Midbrain (tissue), 1 donor: ENCODE data around the gene RPL3.

ENCODE experiments used
- DNase-seq: peaks from one replicate; lab custom pipeline; 2025; lab: John Stamatoyannopoulos, UW

RPL3 gene

DNA sequence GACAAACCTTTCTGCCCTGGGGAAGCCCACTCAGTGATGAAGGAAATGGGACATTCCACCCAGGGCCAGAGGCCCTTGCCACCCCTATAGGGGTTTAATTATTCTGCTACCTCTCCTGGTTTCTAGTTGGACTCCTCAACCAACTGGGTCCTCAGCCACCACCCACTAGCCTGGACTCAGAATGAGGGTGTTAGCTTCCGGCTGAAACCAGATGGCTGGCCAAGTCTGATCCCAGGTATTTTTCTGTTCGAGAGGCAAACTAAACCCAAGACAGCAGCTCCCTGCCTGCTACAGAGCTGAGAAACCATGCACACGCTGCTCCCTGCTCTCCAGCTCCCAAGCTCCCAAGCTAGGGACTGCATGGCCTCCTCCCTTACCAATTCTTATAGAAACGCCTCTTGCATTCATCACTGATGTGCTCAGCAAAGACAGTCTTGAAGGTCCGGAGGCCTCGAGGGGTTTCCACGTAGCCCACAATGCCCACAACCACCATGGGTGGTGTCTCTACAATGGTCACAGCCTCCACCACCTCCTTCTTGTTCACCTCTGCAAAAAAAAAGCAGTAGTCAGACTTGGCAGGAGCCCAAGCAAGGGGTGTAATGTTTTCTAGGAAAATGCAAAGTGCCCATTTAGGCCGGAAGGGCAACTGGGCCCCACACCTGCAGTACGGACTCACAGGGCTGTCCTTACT lies 2.2 kb downstream of the RPL3 start:
- DNase-seq = no peak

DNA sequence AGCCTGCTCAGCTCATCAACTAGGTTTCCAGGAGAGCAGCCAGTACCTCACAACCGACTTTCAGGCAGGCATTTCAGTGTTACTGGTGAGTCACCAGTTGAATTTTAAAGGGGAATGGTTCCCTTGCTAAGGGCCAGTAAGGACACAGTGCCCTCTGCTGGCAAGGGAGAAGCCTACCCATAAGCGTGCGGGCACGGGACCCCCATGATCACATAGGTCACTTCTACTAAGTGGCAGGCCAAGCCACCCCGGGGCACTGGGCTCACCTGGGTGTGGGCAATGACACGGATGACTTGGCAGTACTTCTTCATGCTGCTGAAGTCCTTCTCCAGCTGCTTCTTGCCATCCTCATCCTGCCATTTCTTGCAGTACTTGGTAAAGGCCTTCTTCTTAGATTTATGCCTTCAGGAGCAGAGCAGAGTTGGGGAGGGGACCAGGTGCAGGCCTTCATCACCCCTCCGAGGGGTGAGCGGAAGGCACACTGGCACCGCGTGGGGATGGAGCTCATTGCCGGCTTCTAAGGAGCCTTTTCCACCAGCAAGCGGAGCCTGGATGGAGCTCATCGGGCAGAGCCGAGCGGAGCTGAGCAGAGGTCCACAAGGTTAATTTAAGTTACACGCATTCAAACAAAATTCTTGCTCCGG lies 2.9 kb downstream of the RPL3 start:
- DNase-seq = peak; percentile 78

DNA sequence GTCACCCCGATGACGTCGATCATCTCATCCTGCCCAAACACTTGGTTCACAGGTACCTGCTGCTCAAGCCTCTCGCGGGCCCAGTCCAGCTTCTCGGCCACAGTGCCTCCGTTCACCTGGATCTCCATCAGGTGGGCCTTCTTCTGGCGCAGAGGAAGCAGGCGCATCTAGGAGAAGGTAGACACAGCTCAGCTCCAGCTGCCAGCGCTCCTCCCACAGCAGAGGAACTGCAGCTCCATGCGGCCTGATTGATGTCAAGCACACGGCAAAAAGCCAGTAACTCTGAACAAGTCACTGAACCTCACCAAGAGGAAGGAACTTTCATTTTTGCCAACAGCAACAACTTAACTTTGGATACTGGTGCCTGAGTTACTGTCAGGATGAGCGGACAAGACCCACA lies 4.0 kb downstream of the RPL3 start:
- DNase-seq = no peak

- no peak for DNase-seq
Observed at GRCh38 chr22:39314251-39314971, 5.0 kb downstream of the RPL3 start.

- no peak for DNase-seq
Observed at GRCh38 chr22:39313258-39314001, 6.0 kb downstream of the RPL3 start.

DNA sequence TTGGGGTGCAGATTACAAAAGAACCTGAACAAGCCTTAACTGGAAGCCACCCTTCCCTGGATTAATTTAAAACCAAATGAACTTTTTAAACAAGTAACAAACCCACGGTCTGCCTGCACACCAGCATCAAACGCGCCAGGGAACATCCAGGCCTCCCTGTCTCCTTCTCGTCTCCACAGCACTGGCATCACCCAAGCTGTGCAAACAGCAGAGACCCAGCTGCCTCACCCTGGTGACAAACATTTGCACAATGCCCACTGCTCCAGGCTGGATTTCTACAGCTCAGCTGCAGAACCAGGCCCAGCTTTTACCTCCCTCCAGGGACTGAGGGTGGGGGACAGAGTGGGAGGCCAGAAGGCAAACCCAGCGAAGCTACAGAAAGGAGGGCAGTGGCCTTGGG lies 7.0 kb downstream of the RPL3 start:
- DNase-seq = no peak

DNA sequence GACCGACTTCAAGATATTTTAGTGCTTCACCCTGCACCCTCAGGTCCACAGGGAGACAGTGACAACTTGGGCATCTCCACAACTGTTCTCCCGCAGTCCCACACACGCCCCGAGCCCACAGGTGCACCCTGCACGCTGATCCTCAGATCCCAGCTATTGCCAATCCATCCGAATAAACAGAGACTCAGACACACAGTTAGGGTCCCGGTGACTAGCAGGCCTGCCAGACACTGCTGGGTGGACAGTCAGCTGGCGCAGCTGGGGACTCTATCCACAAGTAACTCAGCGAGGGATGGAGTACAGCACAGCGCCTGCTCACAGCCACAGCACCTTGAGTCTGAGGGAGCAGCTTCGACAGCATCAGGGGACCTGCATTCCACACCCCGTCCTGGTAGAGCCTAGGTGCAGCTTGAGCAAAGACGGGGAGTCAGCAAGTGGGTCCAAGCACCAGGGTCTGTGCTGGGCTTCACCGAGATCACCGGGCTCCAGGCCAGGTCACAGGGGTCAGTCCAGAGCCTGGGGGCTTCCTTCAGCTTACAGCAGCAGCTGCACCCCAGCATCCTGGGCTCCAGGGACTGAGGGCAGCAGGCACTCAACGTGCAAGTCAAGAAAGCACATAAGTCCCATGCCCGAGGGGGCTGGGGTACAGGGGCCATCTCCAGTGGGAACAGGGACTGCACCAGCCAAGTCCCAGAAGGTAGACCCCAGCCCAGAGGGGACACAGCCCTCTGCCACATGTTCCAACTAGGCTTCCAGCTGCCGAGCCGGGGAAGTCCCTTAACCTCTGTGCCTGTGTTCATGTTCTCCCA lies 7.6 kb downstream of the RPL3 start:
- no peak for DNase-seq

GRCh38 chr22:39309881-39310714 lies 9.3 kb downstream of the RPL3 start:
- no peak for DNase-seq

DNA sequence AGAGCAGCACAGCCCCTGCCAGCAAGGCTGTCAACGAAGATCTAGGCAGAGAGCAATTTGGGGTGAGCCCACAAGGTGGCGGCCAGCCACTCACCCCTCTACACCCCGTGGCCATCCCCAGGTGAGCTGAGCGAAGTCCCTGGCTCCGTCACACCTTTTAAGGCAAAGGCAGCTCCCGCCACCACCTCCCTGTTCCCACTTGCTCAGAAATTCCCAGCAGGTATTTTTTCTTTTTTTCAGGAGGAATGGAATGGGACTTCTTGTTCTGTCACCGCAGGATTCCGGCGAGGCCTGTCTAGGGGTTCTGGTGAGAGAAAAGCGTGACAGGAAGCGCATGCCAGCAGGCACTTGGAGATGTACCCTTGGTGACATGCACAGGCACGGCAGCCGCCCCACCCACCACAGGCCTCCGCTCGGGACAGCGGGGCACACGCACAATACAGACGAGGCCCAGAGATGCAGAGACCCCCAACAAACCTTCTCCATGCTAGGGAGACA lies 10.0 kb downstream of the RPL3 start:
- no peak for DNase-seq

- DNase-seq = no peak
Observed at GRCh38 chr22:39308614-39309363, 10.6 kb downstream of the RPL3 start.

DNA sequence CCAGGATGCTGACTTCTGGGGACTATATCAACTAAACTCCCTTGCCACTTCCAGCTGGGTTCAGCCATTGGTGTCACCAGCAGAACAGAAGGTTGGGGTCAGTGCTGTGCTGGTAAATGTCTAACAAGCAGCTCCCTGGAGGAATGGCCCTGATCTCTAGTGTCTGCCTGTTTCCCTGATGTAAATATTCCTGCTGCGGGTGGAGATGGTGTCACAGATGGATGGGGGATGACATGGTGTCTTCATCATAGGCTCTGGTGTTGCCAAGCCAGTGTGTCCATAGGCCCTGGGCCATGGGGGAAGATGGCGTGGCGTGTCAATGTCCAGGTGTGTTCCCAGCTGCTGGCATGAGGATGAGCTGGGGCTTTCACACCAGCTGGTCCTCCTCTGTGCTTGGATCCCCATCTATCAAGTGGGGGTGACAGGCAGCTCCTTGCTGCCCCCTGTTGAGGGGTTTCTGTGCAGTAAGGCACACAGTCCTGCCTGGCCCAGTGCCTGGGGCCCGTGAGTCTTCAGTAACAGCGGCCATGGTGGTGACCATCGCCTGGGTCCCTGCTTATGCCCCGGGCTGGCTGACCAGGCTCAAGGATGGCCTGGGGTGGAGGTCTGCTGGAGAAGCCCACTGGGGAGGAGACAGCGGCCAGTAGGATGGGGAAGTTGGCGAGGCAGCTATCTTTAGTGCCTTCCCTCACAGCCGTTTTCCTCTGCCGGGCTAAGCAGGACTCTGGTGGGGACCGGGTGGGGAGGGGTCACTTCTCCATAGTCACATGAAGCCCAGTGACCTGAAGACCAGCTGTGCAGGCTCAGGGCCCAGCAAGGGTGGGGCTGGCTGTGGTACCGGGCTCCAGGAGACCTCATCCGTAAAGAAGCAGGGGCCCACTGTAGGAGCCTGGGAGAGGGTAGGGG lies 12.7 kb downstream of the RPL3 start:
- DNase-seq = no peak

DNA sequence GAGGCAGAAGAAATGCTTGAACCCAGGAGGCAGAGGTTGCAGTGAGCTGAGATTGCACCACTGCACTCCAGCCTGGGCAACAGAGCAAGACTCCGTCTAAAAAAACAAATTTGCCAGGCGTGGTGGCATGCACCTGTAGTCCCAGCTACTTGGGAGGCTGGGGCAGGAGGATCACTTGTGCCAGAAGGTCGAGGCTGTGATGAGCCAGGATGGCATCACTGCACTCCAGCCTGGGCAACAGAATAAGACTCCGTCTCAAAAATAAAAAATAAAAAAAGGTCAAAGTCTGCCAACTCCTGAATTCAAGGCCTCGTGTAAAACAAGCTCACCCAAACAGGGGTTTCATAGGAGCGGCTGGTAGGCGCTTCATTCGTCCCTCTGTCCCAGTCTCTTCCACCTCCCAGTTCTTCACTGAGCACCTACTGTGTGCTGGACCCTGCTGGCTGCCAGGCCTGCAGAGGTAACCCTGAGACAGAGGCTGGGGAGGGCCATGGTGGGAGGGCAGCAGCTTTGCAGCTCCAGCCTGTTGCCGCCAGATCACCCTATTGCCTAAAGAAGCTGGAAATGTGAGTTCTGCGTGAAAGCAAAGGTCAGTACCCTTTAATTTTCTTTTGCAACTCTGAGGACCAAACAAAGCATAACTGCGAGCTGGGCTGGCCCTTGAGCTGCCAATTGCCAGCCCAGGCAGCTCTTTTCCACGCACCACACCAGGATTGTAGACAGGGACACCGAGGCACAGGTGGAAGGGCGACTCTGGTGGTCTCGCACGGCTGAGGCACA lies 15.3 kb downstream of the RPL3 start:
- no peak for DNase-seq

- DNase-seq = no peak
Observed at GRCh38 chr22:39303358-39303757, 16.1 kb downstream of the RPL3 start.

GRCh38 chr22:39302431-39302960 lies 16.9 kb downstream of the RPL3 start:
- no peak for DNase-seq

GRCh38 chr22:39301926-39302325 lies 17.5 kb downstream of the RPL3 start:
- DNase-seq = no peak

DNA sequence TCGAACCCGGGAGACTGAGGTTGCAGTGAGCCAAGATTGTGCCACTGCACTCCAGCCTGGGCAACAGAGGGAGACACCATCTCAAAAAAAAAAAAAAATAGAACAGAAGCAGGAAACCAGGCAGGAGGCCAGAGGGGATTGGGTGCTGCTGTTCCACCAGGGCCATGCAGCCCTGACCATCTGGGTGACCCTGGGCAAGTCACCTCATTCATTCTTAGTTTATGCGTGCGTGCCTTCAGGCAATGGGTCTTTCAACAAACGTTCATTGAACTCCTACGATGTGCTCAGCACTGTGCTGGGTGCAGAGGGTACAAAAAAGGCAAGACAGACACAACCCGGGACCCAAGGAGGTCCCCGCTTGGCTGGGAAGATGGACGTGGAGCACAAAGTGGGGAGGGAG lies 18.3 kb downstream of the RPL3 start:
- DNase-seq = no peak

GRCh38 chr22:39300186-39300830 lies 19.1 kb downstream of the RPL3 start:
- peak; percentile 34 for DNase-seq
